Thyroid gland (tissue), 4 donors: ENCODE results near the gene MAML3.
A peak's percentile ranks its signal among the peaks of the same experiment; 100 is the strongest.

Experiments
- POLR2A ChIP-seq, 2 donors: fragments of 450-650 bp; IDR thresholded peaks; one replicate each; pipeline ENCODE4 v1.6.1; 2017; ENCODE audit warnings: antibody characterized with exemption in 2 of 2, mild to moderate bottlenecking in 2 of 2, moderate library complexity in 1 of 2
- TF ChIP-seq, protein P1 (sequence below), 6 experiments: fragments of 200-600 bp in 3 of 6; fragments of 450-650 bp in 3 of 6; sonication (generic) in 3 of 6; IDR thresholded peaks; one replicate each; pipeline ENCODE4 v1.5.1; 2016 to 2019; ENCODE audit warnings: antibody characterized with exemption in 6 of 6, mild to moderate bottlenecking in 2 of 6, inconsistent platforms in 1 of 6, moderate library complexity in 1 of 6

GRCh38 chr4:140094438-140095420, 59.3 kb downstream of the MAML3 start:
- peak in 1 of 2 donors; percentile 79 for TF ChIP-seq POLR2A (IDR thresholded peaks at IDR 0.05)
- TF ChIP-seq, protein P1, sequence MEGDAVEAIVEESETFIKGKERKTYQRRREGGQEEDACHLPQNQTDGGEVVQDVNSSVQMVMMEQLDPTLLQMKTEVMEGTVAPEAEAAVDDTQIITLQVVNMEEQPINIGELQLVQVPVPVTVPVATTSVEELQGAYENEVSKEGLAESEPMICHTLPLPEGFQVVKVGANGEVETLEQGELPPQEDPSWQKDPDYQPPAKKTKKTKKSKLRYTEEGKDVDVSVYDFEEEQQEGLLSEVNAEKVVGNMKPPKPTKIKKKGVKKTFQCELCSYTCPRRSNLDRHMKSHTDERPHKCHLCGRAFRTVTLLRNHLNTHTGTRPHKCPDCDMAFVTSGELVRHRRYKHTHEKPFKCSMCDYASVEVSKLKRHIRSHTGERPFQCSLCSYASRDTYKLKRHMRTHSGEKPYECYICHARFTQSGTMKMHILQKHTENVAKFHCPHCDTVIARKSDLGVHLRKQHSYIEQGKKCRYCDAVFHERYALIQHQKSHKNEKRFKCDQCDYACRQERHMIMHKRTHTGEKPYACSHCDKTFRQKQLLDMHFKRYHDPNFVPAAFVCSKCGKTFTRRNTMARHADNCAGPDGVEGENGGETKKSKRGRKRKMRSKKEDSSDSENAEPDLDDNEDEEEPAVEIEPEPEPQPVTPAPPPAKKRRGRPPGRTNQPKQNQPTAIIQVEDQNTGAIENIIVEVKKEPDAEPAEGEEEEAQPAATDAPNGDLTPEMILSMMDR (IDR thresholded peaks at IDR 0.05), result no peak
